Stomach (tissue), 9 donors: ENCODE data around the gene NOXA1. TPM values are rescaled to one million over a fixed set of nuclear protein-coding genes. Genes with fewer than 3 reads are reported as not detected.
"Not testable (repeated sequence)": the region's sequence is repeated elsewhere in the genome, so short reads cannot be mapped to it uniquely, and the experiment has no call there.

Source experiments
- DNase-seq, 2 donors: peaks; one replicate each; pipeline versions ENCODE4 v3.0.0 to v3.0.0-alpha.2; 2013 to 2019
- H3K27ac ChIP-seq, 5 donors: fragments of 200-600 bp in 4 of 5; sonication (generic) in 4 of 5; one replicate each; pipeline ENCODE4 v1.5.1; 2013 to 2019; ENCODE audit warnings: mild to moderate bottlenecking in 1 of 5, moderate library complexity in 1 of 5
- H3K27me3 ChIP-seq, 3 donors: fragments of 200-600 bp; sonication (generic); one replicate each; pipeline ENCODE4 v1.5.1; 2017 to 2019; ENCODE audit warnings: mixed run types in 1 of 3
- H3K36me3 ChIP-seq, 4 donors: fragments of 200-600 bp; sonication (generic); 1 replicate in 3 of 4; 2 replicates in 1 of 4; pipeline ENCODE4 v1.5.1; 2016 to 2019
- H3K4me1 ChIP-seq, 4 donors: fragments of 200-600 bp; sonication (generic); one replicate each; pipeline ENCODE4 v1.5.1; 2016 to 2019
- H3K4me3 ChIP-seq, 4 donors: fragments of 200-600 bp; sonication (generic) in 3 of 4; one replicate each; pipeline ENCODE4 v1.5.1; 2016 to 2019; ENCODE audit warnings: mild to moderate bottlenecking in 1 of 4
- H3K9me3 ChIP-seq, 4 donors: fragments of 200-600 bp; sonication (generic); one replicate each; pipeline ENCODE4 v1.5.1; 2016 to 2019
- CTCF ChIP-seq, 7 experiments: fragments of 450-650 bp in 4 of 7; fragments of 200-600 bp in 3 of 7; sonication (generic) in 3 of 7; IDR thresholded peaks; one replicate each; pipeline ENCODE4 v1.5.1; 2016 to 2019; ENCODE audit warnings: antibody characterized with exemption in 7 of 7, control low read depth in 2 of 7, mild to moderate bottlenecking in 1 of 7
- EP300 ChIP-seq: sonication (generic); formaldehyde crosslinking; IDR thresholded peaks from one replicate; pipeline ENCODE4 v1.6.1; 2017; ENCODE audit warnings: antibody characterized with exemption
- POLR2A ChIP-seq, 4 donors: fragments of 450-650 bp; IDR thresholded peaks; one replicate each; pipeline ENCODE4 v1.6.1; 2016; ENCODE audit warnings: antibody characterized with exemption in 4 of 4, control low read depth in 2 of 4, mild to moderate bottlenecking in 1 of 4, moderate library complexity in 1 of 4
- POLR2AphosphoS5 ChIP-seq, 3 donors: sonication (generic); formaldehyde crosslinking; IDR thresholded peaks; one replicate each; pipeline ENCODE4 v1.6.1; 2016; ENCODE audit warnings: antibody characterized with exemption in 3 of 3
- WGBS, 5 donors: extraction: QIAGEN DNeasy Blood & Tissue Kit in 3 of 5; methylation state at CpG; one replicate each; pipeline versions ENCODE4 v1.1.5 to v1.1.7; 2013 to 2018; 5-methylcytosine and 5-hydroxymethylcytosine counted together
- intact Hi-C: fragments of 100-400 bp; cut with DNase I; formaldehyde crosslinking; loops from one replicate; pipeline ENCODE4 v1.15.1; 2023; ENCODE audit warnings: low total_unique reads
- polyA plus RNA-seq, 3 donors: library from polyadenylated mRNA; stranded (reverse); fragments of 200-250 nt; gene quantifications; one replicate each; pipeline ENCODE4 v1.2.3, GENCODE V29; 2013
- total RNA-seq, 5 donors: library from RNA; depleted of rRNA; stranded (reverse); fragments of >200 nt; gene quantifications; one replicate each; pipeline versions ENCODE4 v1.1.0 to v1.2.3, GENCODE V29; 2014 to 2016
- donor health status: healthy with polysubstance abuse.
- donor health status: Bipolar disorder and iron deficiency.
- donor health status: healthy.

Gene NOXA1
- total and polyA plus RNA-seq, 8 donors = 3.5 to 43.2 (median 14.7) TPM

- H3K27ac ChIP-seq, H3K27me3 ChIP-seq, H3K4me3 ChIP-seq, H3K9me3 ChIP-seq, intact Hi-C loops: not testable (repeated sequence)
- 72 to 93% (median 82%) methylated on average over 4 to 16 of the region's 31 CpGs for WGBS, 5 donors
- DNase-seq = peak in 1 of 2 donors; percentile 5
- Histone ChIP-seq H3K36me3 (peaks cover 14 to 47% (median 39%) of the 10 kb centered on the region in 4 donors), H3K4me1 (peaks cover 18 to 33% (median 30%) of the 10 kb centered on the region in 4 donors)
Observed at GRCh38 chr9:137451264-137452005, 28.2 kb downstream of the NOXA1 start.

DNA sequence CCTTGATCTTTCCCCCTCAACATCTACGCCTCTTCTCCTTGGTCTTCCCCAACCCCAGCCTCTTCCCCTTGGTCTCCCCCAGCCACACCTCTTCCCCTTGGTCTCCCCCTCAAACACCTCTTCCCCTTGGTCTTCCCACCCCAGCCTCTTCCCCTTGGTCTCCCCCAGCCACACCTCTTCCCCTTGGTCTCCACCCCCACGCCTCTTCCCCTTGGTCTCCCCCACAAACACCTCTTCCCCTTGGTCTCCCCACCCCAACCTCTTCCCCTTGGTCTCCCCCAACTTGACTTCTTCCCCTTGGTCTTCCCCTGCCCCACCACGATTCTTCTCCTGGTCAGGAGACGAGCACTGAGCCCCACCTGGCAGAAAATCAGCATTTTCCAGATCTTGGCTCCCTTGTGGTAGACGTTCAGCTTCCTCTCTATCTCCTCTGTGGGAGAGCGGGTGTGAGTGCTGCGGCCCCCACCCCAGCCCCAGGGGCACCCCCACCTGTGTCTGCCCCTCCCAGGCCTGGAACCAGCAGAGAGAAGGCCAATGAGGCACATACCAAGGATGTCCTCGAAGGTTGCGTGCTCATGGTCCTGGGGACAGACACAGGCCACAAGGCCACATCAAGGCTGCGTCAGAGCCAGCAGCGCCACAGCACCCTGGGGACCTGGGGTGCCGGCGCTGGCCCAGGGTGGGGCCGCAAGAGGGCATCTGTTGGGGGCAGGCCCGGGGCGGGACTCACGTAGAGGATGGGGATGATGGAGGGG is 29.0 kb downstream of the NOXA1 start:
- intact Hi-C loops = no loop called here
- no peak for TF ChIP-seq CTCF (IDR thresholded peaks at IDR 0.05)
- no peak for TF ChIP-seq POLR2AphosphoS5 (IDR thresholded peaks at IDR 0.05)
- TF ChIP-seq POLR2A (IDR thresholded peaks at IDR 0.05) = no peak
- TF ChIP-seq EP300 = no peak

GRCh38 chr9:137452761-137453642 is 29.8 kb downstream of the NOXA1 start:
- H3K4me3 ChIP-seq = peak overlapping the region; percentile 38 to 50 (median 40)
- no peaks in the 10 kb centered on the region for H3K9me3 ChIP-seq
- peak overlapping the region in 3 of 5 donors; percentile 46 to 49 (median 46) for H3K27ac ChIP-seq
- intact Hi-C loops = no loop called here
- no peaks in the 10 kb centered on the region for H3K27me3 ChIP-seq
- 77 to 97% (median 80%) methylated on average over 10 to 43 of the region's 43 CpGs for WGBS, 5 donors
- H3K36me3 ChIP-seq = peaks cover 20 to 59% (median 49%) of the 10 kb centered on the region in 4 donors
- DNase-seq = no peak
- TF ChIP-seq CTCF (IDR thresholded peaks at IDR 0.05) = no peak
- no peak for TF ChIP-seq POLR2AphosphoS5 (IDR thresholded peaks at IDR 0.05)
- no peak for TF ChIP-seq POLR2A (IDR thresholded peaks at IDR 0.05)
- no peak for TF ChIP-seq EP300
- peaks cover 24 to 49% (median 40%) of the 10 kb centered on the region in 4 donors for H3K4me1 ChIP-seq

More for the DNA sequence above, 29.0 kb downstream of the NOXA1 start:
- WGBS, 5 donors = 88 to 94% (median 90%) methylated on average over 6 to 17 of the region's 17 CpGs
- DNase-seq = peak in 1 of 2 donors; percentile 10
- no peaks in the 10 kb centered on the region for H3K27me3 ChIP-seq
- H3K36me3 ChIP-seq = peaks cover 20 to 55% (median 45%) of the 10 kb centered on the region in 4 donors
- H3K4me1 ChIP-seq = peaks cover 18 to 41% (median 36%) of the 10 kb centered on the region in 4 donors
- H3K4me3 ChIP-seq = no peak overlapping the region
- no peaks in the 10 kb centered on the region for H3K9me3 ChIP-seq
- no peak overlapping the region for H3K27ac ChIP-seq

- peak overlapping the region; percentile 38 to 50 (median 40) for H3K4me3 ChIP-seq
- H3K4me1 ChIP-seq = peaks cover 30 to 56% (median 46%) of the 10 kb centered on the region in 4 donors
- WGBS, 5 donors = 9 to 15% (median 14%) methylated on average over 15 to 25 of the region's 25 CpGs
- no peaks in the 10 kb centered on the region for H3K27me3 ChIP-seq
- peak; percentile 82 to 93 for DNase-seq
- intact Hi-C loops = no loop called here
- peaks cover 17 to 53% (median 44%) of the 10 kb centered on the region in 4 donors for H3K36me3 ChIP-seq
- H3K9me3 ChIP-seq = no peaks in the 10 kb centered on the region
- TF ChIP-seq EP300 = no peak
- TF ChIP-seq CTCF (IDR thresholded peaks at IDR 0.05) = no peak
- TF ChIP-seq POLR2A (IDR thresholded peaks at IDR 0.05) = no peak
- TF ChIP-seq POLR2AphosphoS5 (IDR thresholded peaks at IDR 0.05) = no peak
- H3K27ac ChIP-seq = peak overlapping the region in 4 of 5 donors; percentile 46 to 85 (median 48)
Observed at GRCh38 chr9:137453643-137454081, 30.5 kb downstream of the NOXA1 start.
